ENCODE data around the gene PCBP2. TPM values are rescaled to one million over a fixed set of nuclear protein-coding genes. Genes with fewer than 3 reads are reported as not detected.

Gene PCBP2
- polyA plus RNA-seq, 1 donor from 2014 or later, result 242 TPM

DNA sequence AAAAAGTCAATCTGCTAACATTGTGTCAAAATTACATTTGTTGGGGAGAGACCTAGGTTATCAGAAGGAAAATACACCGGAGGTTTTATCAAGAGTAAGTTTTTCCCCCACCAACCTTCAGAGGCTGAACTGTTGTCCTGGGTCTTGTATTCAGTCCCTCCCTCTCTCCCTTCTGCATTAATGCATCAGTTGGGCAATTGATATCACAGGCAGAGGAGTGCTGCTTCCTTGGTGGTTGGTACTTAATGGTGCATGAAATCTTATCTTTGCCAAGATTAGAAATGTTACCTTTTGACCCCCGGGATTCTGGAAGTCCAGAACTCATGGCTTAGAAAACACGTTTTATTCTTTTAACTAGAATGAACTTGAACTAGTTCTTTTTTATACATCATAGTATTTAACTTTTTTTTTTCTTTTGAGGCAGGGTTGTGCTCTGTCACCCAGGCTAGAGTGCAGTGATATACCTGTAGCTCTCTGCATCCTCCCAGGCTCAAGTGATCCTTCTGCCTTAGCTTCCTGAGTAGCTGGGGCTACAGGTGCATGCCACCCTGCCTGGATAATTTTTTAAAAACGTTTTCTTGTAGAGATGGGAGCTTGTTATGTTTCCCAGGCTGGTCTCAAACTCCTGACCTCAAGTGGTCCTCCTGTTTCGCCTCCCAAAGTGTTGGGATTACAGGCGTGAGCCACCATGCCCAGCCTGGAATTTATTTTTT is 4.9 kb downstream of the PCBP2 start:
- H3F3A ChIP-seq (ENCODE audit: insufficient read depth, low read length, poor library complexity, severe bottlenecking), result no peaks in the 10 kb centered on the region
- no peak overlapping the region for H3K9ac ChIP-seq (ENCODE audit: low read length)
- no peaks in the 10 kb centered on the region for H3K27me3 ChIP-seq (ENCODE audit: insufficient read depth, low read depth, low read length)
- H3K36me3 ChIP-seq (ENCODE audit: insufficient read depth, low read length), result peaks cover 9% of the 10 kb centered on the region
- no peaks in the 10 kb centered on the region for H3K9me3 ChIP-seq (ENCODE audit: low read length)
- TF ChIP-seq, protein P1, sequence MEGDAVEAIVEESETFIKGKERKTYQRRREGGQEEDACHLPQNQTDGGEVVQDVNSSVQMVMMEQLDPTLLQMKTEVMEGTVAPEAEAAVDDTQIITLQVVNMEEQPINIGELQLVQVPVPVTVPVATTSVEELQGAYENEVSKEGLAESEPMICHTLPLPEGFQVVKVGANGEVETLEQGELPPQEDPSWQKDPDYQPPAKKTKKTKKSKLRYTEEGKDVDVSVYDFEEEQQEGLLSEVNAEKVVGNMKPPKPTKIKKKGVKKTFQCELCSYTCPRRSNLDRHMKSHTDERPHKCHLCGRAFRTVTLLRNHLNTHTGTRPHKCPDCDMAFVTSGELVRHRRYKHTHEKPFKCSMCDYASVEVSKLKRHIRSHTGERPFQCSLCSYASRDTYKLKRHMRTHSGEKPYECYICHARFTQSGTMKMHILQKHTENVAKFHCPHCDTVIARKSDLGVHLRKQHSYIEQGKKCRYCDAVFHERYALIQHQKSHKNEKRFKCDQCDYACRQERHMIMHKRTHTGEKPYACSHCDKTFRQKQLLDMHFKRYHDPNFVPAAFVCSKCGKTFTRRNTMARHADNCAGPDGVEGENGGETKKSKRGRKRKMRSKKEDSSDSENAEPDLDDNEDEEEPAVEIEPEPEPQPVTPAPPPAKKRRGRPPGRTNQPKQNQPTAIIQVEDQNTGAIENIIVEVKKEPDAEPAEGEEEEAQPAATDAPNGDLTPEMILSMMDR (IDR thresholded peaks at IDR 0.05; ENCODE audit: poor library complexity, severe bottlenecking), result no peak
- no peak for TF ChIP-seq TAF1 (IDR thresholded peaks at IDR 0.05; ENCODE audit: low read depth)
- no peak for TF ChIP-seq SMC3 (conservative IDR thresholded peaks at IDR 0.05; ENCODE audit: poor library complexity)
- TF ChIP-seq POLR2AphosphoS5 (IDR thresholded peaks at IDR 0.05), result no peak
- no peak for TF ChIP-seq RAD21 (conservative IDR thresholded peaks at IDR 0.05)
- no peak for TF ChIP-seq EP300 (conservative IDR thresholded peaks at IDR 0.05; ENCODE audit: poor library complexity, severe bottlenecking)
- TF ChIP-seq REST (IDR thresholded peaks at IDR 0.05; ENCODE audit: borderline replicate concordance), result no peak
- no peak for TF ChIP-seq EZH2 (IDR thresholded peaks at IDR 0.05; ENCODE audit: borderline replicate concordance, insufficient read depth, low read length, poor library complexity, severe bottlenecking)
- no peak for TF ChIP-seq MXI1 (conservative IDR thresholded peaks at IDR 0.05; ENCODE audit: poor library complexity, severe bottlenecking)
- peaks cover 57% of the 10 kb centered on the region for H3K79me2 ChIP-seq (replicated peaks; ENCODE audit: insufficient read depth, low read length)
- H3K4me2 ChIP-seq (ENCODE audit: low read length), result no peak overlapping the region
- no peaks in the 10 kb centered on the region for H3K9me2 ChIP-seq (ENCODE audit: insufficient read depth, low read length)
- no peak overlapping the region for H3K4me3 ChIP-seq (ENCODE audit: low read length)
- peaks cover 34% of the 10 kb centered on the region for H4K20me1 ChIP-seq (ENCODE audit: insufficient read depth)
- H3K27ac ChIP-seq (ENCODE audit: low read length), result no peak overlapping the region
- H2AFZ ChIP-seq (ENCODE audit: low read depth, low read length), result no peak overlapping the region

- H3F3A ChIP-seq (ENCODE audit: insufficient read depth, low read length, poor library complexity, severe bottlenecking), result no peaks in the 10 kb centered on the region
- H2AFZ ChIP-seq (ENCODE audit: low read depth, low read length), result no peak overlapping the region
- no peak overlapping the region for H3K4me2 ChIP-seq (ENCODE audit: low read length)
- no peak overlapping the region for H3K9ac ChIP-seq (ENCODE audit: low read length)
- H3K27me3 ChIP-seq (ENCODE audit: insufficient read depth, low read depth, low read length), result no peaks in the 10 kb centered on the region
- no peak overlapping the region for H3K4me3 ChIP-seq (ENCODE audit: low read length)
- no peaks in the 10 kb centered on the region for H3K9me2 ChIP-seq (ENCODE audit: insufficient read depth, low read length)
- peaks cover 22% of the 10 kb centered on the region for H3K36me3 ChIP-seq (ENCODE audit: insufficient read depth, low read length)
- H4K20me1 ChIP-seq (ENCODE audit: insufficient read depth), result peaks cover 30% of the 10 kb centered on the region
- no peaks in the 10 kb centered on the region for H3K9me3 ChIP-seq (ENCODE audit: low read length)
- H3K79me2 ChIP-seq (replicated peaks; ENCODE audit: insufficient read depth, low read length), result peaks cover 46% of the 10 kb centered on the region
- TF ChIP-seq RAD21 (conservative IDR thresholded peaks at IDR 0.05), result no peak
- TF ChIP-seq EZH2 (IDR thresholded peaks at IDR 0.05; ENCODE audit: borderline replicate concordance, insufficient read depth, low read length, poor library complexity, severe bottlenecking), result no peak
- TF ChIP-seq SMC3 (conservative IDR thresholded peaks at IDR 0.05; ENCODE audit: poor library complexity), result no peak
- TF ChIP-seq POLR2AphosphoS5 (IDR thresholded peaks at IDR 0.05), result no peak
- TF ChIP-seq REST (IDR thresholded peaks at IDR 0.05; ENCODE audit: borderline replicate concordance), result no peak
- no peak for TF ChIP-seq EP300 (conservative IDR thresholded peaks at IDR 0.05; ENCODE audit: poor library complexity, severe bottlenecking)
- no peak for TF ChIP-seq TAF1 (IDR thresholded peaks at IDR 0.05; ENCODE audit: low read depth)
- TF ChIP-seq, protein P1 (IDR thresholded peaks at IDR 0.05; ENCODE audit: poor library complexity, severe bottlenecking), result no peak
- no peak for TF ChIP-seq MXI1 (conservative IDR thresholded peaks at IDR 0.05; ENCODE audit: poor library complexity, severe bottlenecking)
- H3K27ac ChIP-seq (ENCODE audit: low read length), result no peak overlapping the region
Observed at GRCh38 chr12:53459097-53459496, 7.2 kb downstream of the PCBP2 start.
